Spleen (tissue), 7 donors: ENCODE results near the gene SELENOO.

Source experiments
- CTCF ChIP-seq, 11 experiments: fragments of 200-600 bp in 7 of 11; fragments of 450-650 bp in 4 of 11; sonication (generic) in 4 of 11; IDR thresholded peaks in 8 of 11; conservative IDR thresholded peaks in 3 of 11; 1 replicate in 7 of 11; 2 replicates in 4 of 11; pipeline versions ENCODE4 v1.4.0 to v1.8.0; 2016 to 2021; ENCODE audit warnings: antibody characterized with exemption in 11 of 11, inconsistent platforms in 4 of 11, mild to moderate bottlenecking in 1 of 11
- POLR2A ChIP-seq, 3 donors: fragments of 450-650 bp; IDR thresholded peaks; one replicate each; pipeline ENCODE4 v1.5.1; 2017; ENCODE audit warnings: antibody characterized with exemption in 3 of 3, mild to moderate bottlenecking in 1 of 3
- donor health status: DM: no; HTN: no; CAD: no; lungs with moderate emphysema.
- donor health status: DM: no; HTN: no; CAD: no.
- donor health status: DM: no; HTN: no; CAD: no.

GRCh38 chr22:50247748-50248147, 46.9 kb downstream of the SELENOO start:
- TF ChIP-seq CTCF (IDR thresholded peaks at IDR 0.05 in 8 of 11, conservative IDR thresholded peaks at IDR 0.05 in 3 of 11) = no peak
- no peak for TF ChIP-seq POLR2A (IDR thresholded peaks at IDR 0.05)
